WERI-Rb-1 (cell line): Measurements from ENCODE around the gene PGAM4.

Experiments used
- DNase-seq: peaks from one replicate; pipeline ENCODE4 v3.0.0-alpha.2; 2020
- H3K27ac ChIP-seq: fragments of 250-450 bp; sonication (Bioruptor Pico); 2 replicates; pipeline ENCODE4 v1.5.1; 2020; ENCODE audit warnings: mild to moderate bottlenecking, moderate library complexity
- H3K27me3 ChIP-seq: fragments of 250-450 bp; sonication (Bioruptor Pico); 2 replicates; pipeline ENCODE4 v1.5.1; 2021; ENCODE audit warnings: mild to moderate bottlenecking, low read depth, moderate library complexity; ENCODE audit not compliant: insufficient read depth, severe bottlenecking
- H3K36me3 ChIP-seq: fragments of 250-450 bp; sonication (Bioruptor Pico); 2 replicates; pipeline ENCODE4 v1.5.1; 2020; ENCODE audit warnings: mild to moderate bottlenecking, moderate library complexity
- H3K4me3 ChIP-seq: 2 replicates; pipeline ENCODE4 v1.5.1; 2011; ENCODE audit warnings: low read depth, mild to moderate bottlenecking, control low read depth, low read length
- H3K9me3 ChIP-seq: fragments of 250-450 bp; sonication (Bioruptor Pico); 2 replicates; pipeline ENCODE4 v1.5.1; 2021; ENCODE audit warnings: mild to moderate bottlenecking, moderate library complexity; ENCODE audit not compliant: severe bottlenecking
- CTCF ChIP-seq: IDR thresholded peaks from 2 replicates; pipeline ENCODE4 v1.5.1; 2011; ENCODE audit warnings: low read depth, mild to moderate bottlenecking, control low read depth, inconsistent platforms, low read length

Gene PGAM4

GRCh38 chrX:77967631-77968030 lies 1.8 kb downstream of the PGAM4 start:
- no peaks in the 10 kb centered on the region for H3K9me3 ChIP-seq
- DNase-seq: no peak
- no peaks in the 10 kb centered on the region for H3K27me3 ChIP-seq
- H3K36me3 ChIP-seq: no peaks in the 10 kb centered on the region
- H3K4me3 ChIP-seq: no peak overlapping the region
- no peak overlapping the region for H3K27ac ChIP-seq
- TF ChIP-seq CTCF: no peak

GRCh38 chrX:77966361-77966760 lies 3.1 kb downstream of the PGAM4 start:
- no peak overlapping the region for H3K27ac ChIP-seq
- H3K9me3 ChIP-seq: no peaks in the 10 kb centered on the region
- no peaks in the 10 kb centered on the region for H3K27me3 ChIP-seq
- H3K36me3 ChIP-seq: no peaks in the 10 kb centered on the region
- no peak overlapping the region for H3K4me3 ChIP-seq
- no peak for TF ChIP-seq CTCF
- DNase-seq: no peak

GRCh38 chrX:77962068-77962902 lies 7.2 kb downstream of the PGAM4 start:
- Histone ChIP-seq H3K36me3 (no peaks in the 10 kb centered on the region), H3K27me3 (no peaks in the 10 kb centered on the region), H3K27ac (no peak overlapping the region), H3K4me3 (no peak overlapping the region), H3K9me3 (no peaks in the 10 kb centered on the region)
- no peak for TF ChIP-seq CTCF
- DNase-seq: no peak

GRCh38 chrX:77961063-77961462 lies 8.4 kb downstream of the PGAM4 start:
- DNase-seq: no peak
- no peaks in the 10 kb centered on the region for H3K36me3 ChIP-seq
- TF ChIP-seq CTCF: no peak
- no peak overlapping the region for H3K27ac ChIP-seq
- H3K4me3 ChIP-seq: no peak overlapping the region
- H3K9me3 ChIP-seq: no peaks in the 10 kb centered on the region
- H3K27me3 ChIP-seq: no peaks in the 10 kb centered on the region

- no peak for TF ChIP-seq CTCF
- no peak for DNase-seq
- Histone ChIP-seq H3K27ac (no peak overlapping the region), H3K4me3 (no peak overlapping the region), H3K36me3 (no peaks in the 10 kb centered on the region), H3K9me3 (no peaks in the 10 kb centered on the region), H3K27me3 (no peaks in the 10 kb centered on the region)
These were observed 8.9 kb downstream of the PGAM4 start for GRCh38 chrX:77960567-77960966.

- no peaks in the 10 kb centered on the region for H3K27me3 ChIP-seq
- TF ChIP-seq CTCF: no peak
- no peaks in the 10 kb centered on the region for H3K9me3 ChIP-seq
- no peak for DNase-seq
- no peak overlapping the region for H3K4me3 ChIP-seq
- no peak overlapping the region for H3K27ac ChIP-seq
- no peaks in the 10 kb centered on the region for H3K36me3 ChIP-seq
These were observed 15.7 kb downstream of the PGAM4 start for GRCh38 chrX:77953708-77954107.
